Measurements from ENCODE around the gene TBCCD1.
"Not testable (repeated sequence)": the region's sequence is repeated elsewhere in the genome, so short reads cannot be mapped to it uniquely, and the experiment has no call there.

Gene TBCCD1

DNA sequence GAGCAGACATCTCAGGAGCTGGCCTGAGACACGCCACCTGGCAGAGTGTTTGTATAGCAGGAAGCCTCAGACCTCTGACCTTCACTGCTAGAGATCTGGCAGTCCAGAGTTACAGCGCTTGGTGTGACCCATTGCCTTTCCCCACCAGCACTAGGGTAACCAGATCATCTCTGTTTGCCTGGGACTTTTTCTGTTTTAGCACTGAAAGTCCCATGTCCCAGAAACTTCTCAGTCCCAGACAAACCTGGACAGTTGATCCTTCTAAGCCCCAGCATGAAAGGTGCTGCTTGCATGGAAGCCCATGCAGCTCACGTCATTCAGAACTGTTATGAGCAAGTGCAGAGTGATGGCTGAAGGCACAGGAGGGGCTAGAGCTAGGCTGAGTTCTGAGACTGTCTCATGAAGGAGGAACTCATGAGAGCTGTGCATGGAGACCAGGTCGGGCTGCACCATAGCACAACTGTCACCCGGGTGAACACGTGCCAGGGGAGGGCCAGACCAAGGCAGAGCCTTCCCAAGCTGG lies 27.5 kb upstream of the TBCCD1 start:
- no peak for DNase-seq

GRCh38 chr3:186593862-186594261 lies 26.7 kb upstream of the TBCCD1 start:
- DNase-seq: no peak

GRCh38 chr3:186592682-186593081 lies 25.5 kb upstream of the TBCCD1 start:
- DNase-seq: no peak

GRCh38 chr3:186590580-186591295 lies 23.6 kb upstream of the TBCCD1 start:
- DNase-seq: no peak

DNA sequence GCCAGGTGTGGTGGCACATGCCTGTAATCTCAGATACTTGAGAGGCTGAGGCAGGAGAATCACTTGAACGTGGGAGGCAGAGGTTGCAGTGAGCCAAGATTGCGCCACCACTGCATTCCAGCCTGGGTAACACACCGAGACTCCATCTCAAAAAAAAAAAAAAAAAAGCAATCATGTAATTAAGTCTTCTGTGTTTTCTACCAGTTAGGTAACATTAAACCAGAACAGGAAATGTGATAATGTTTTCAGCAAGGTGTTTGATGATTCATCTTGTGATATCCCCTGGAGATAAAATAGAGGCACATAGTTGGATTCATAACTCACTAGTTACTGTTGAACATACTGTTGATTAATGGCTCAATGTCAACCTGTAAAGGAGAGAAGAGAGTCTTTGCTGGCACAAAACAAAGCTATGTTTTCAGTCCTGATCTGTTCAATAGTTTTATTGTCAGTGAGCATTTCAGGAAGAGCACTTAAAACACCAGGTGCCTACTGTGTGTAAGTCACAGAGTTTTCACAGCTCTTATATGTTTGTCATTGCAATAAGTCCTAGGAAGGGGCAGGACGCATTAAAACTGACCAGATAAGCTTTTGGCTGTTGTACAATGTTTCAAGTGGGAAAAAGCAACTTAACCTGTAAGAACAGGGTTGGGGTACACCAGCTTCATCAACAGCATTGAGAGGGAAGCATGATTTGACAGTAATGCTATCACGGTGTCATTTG lies 22.9 kb upstream of the TBCCD1 start:
- peak; percentile 14 for DNase-seq

GRCh38 chr3:186589121-186589520 lies 22.0 kb upstream of the TBCCD1 start:
- no peak for DNase-seq

DNA sequence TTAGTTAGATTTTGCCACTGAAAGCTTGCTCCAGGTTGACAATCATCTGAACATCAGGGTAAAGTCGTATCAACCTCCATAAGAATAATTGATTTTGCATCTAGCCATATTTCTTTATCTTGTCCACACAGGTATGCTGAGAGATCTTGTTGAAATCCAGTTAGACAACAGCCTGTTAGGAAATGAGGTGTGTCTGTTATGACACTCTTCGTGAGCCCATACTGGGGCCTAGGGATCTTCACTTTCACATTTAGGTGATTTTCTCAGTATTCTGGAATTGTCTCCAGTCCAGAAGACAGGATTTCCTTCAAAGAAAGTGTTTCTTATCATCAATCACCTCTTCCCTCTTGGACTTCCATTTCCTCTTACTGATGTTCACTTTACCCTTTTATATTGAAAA lies 21.5 kb upstream of the TBCCD1 start:
- DNase-seq: no peak

DNA sequence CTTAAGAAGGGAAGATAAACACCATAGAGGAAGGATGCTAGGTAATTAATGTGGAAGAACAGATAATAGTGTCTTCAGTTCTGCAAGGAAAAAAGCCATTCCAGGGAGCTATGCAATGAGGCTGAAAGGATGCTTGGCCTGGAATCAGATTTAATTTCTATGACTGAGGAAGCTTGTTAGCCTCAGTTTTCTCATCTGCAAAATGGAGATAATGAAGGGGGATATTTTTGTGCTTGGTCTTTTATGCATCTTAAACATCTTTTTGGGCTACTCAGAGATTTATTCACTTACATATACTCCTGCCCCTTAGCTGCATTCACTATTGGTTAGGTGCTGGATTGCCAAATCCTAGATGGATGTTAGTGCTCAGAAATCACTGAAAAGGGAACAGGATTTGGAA lies 20.0 kb upstream of the TBCCD1 start:
- no peak for DNase-seq

DNA sequence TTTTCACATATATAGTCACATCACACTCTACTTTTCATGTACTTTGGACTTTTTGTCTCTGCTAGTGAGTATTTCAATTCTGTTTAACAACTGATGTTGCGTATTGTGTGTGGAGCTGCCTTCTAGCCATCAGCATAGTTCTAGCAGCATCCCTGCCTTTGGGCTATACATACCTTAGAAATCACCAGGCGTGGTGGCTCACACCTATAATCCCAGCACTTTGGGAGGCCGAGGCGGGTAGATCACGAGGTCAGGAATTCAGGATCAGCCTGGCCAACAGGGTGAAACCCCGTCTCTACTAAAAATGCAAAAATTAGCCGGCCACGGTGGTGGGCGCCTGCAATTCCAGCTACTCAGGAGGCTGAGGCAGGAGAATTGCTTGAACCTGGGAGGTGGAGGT lies 19.1 kb upstream of the TBCCD1 start:
- DNase-seq: not testable (repeated sequence)

- no peak for DNase-seq
Observed at GRCh38 chr3:186583831-186584230, 16.7 kb upstream of the TBCCD1 start.

GRCh38 chr3:186582541-186582940 lies 15.4 kb upstream of the TBCCD1 start:
- DNase-seq: no peak

DNA sequence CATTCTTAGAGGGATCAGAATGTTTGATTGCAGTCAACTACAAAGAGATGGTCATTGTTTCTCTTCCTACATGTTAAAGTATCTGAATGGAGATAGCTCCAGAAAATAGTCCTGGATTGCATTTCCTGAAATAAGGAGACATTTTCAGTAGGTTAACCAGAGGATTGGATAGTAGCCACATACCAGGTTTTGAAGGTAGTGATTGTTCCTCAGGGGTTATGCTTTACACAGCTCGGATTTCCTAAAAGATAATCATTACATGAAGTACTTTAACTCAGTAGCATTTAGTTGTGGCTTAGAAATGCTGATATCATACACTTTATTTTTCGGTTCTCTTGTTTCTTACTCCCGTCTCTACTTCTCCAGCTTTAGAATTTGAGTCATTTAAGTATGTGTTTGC lies 13.6 kb upstream of the TBCCD1 start:
- no peak for DNase-seq

GRCh38 chr3:186577521-186577920 lies 10.4 kb upstream of the TBCCD1 start:
- DNase-seq: no peak

GRCh38 chr3:186571644-186572013 lies 4.5 kb upstream of the TBCCD1 start:
- DNase-seq: no peak

DNA sequence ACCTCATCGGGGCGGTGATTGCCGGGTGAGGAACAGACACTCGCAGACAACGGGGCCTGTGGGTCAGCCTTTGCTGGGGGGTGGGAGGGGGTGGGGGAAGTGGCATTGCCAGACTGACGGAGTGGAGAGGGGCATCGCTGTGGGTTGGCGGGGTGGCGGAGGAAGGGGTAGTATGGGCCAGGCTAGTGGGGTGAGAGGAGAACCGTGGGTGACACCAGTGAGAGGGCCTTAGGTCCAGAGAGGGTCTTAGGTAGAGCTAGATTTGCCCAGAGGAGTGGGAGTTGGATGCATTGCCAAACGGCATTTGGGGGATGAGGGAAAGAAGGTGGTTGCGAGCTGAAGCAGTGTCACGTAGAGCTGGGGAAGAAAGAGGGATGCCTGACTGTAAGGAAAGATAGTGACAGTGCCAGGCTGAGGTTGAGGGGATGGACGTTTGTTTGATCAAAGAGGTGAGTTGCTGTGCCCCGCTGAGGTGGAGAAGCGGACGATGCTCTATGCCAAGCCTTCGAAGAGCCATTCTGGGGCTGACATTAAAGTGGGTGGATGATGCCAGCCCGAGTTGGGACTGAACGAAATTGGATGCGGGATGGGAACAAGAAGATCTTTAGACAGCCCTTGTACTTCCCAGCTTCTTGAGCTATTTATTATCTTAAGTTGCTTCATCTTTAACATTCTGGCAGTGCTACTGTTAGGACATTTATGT lies 4.0 kb upstream of the TBCCD1 start:
- DNase-seq: no peak

DNA sequence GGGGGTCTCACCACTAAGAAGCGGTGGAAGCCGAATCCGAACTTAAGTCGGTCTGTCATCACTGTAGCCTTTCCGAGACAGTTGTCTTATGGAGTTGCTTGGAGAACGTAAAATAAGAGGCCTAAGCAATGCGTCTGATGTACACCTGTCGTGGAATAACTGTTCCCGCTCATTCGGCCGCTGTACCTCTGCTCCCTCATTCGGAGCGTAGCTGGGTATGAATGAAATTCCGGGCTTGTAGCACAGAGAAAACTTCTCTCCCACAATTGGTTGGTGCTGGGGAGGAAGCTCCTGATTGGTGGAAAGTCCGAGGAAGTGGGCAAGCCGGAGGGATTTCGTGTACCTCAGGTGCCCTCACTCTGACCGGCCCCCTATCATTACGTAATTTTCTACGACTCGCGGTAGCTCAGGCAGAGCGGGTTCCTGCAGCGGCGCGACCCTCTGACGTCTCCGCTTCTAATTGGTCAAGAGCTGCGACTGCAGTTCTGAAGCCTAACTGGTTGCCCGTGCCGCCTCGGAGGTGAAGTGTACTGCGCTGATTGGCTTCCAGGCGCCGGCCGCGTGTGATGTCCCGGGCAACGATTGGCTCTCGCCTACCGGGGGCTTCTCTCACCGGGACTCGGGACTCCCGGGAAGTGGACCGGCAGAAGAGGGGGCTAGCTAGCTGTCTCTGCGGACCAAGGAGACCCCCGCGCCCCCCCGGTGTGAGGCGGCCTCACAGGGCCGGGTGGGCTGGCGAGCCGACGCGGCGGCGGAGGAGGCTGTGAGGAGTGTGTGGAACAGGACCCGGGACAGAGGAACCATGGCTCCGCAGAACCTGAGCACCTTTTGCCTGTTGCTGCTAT lies 3.2 kb upstream of the TBCCD1 start, which contains the start of gene DNAJB11:
TSS of gene DNAJB11 (plus strand) at position 625 of the 845 bp plus-strand sequence. CDS start at position 803, 178 bp downstream.
- peak; percentile 98 for DNase-seq

DNA sequence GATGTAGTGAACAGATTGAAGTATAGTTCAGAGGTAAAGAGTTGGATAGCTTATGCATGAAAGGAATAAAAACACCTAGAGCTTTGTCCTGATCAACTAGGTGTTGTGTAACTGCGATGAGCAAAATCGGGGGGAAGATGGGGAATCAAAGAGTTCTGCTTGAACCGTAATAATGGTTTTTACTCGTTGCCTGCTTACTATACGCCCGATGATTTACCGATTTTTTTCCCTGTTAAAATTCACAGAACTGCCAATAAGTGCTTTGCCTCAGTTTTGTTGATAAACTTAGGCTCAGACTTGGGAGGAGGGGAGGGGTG lies 2.6 kb upstream of the TBCCD1 start:
- DNase-seq: no peak

DNA sequence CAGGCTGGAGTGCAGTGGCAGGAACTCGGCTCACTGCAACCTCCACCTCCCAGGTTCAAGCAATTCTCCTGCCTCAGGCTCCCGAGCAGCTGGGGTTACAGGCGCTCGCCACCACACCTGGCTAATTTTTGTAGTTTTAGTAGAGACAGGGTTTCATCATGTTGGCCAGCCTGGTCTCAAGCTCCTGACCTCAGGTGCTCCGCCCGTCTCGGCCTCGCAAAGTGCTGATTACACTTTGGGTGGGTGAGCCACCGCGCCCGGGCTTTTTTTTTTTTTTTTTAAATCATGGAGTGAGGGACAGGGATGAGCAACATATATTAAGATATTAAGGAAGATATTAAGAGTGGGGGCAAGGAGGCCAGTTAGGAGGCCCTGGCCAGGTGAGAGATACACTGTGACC lies 2.2 kb upstream of the TBCCD1 start:
- DNase-seq: not testable (repeated sequence)

GRCh38 chr3:186566772-186567071 lies 417 bp downstream of the TBCCD1 start:
- no peak for DNase-seq

- no peak for DNase-seq
Observed at GRCh38 chr3:186564586-186564985, 2.6 kb downstream of the TBCCD1 start.

- no peak for DNase-seq
Observed at GRCh38 chr3:186552408-186553031, 14.6 kb downstream of the TBCCD1 start.

- DNase-seq: no peak
Observed at GRCh38 chr3:186551387-186551786, 15.8 kb downstream of the TBCCD1 start.

DNA sequence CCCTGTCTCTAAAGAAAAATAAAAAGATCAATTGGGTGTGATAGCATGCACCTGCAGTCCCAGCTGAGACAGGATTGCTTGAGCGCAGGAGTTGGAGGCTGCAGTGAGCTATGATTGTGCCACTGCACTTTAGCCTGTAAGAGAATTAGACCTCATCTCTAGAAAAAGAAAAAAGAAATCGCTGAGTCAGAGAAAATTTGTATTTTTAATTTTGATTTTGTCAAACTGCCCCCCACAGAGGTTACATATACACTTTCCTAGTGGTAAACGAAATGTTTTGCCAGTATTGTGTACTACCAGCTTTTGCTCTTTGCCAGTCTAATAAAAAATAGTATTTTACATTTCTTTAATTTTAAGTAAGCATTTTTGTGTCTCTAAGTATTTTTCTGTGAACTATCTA lies 17.6 kb downstream of the TBCCD1 start:
- no peak for DNase-seq
